Cerebellar nuclear complex (tissue), 1 donor: Measurements from ENCODE around the gene PHPT1.
A peak's percentile ranks its signal among the peaks of the same experiment; 100 is the strongest.
"Not testable (repeated sequence)": the region's sequence is repeated elsewhere in the genome, so short reads cannot be mapped to it uniquely, and the experiment has no call there.

Source experiments
- DNase-seq, 2 experiments: peaks; one replicate each; lab custom pipeline; 2025; lab: John Stamatoyannopoulos, UW

Gene PHPT1

GRCh38 chr9:136849038-136849959, at the start of gene PHPT1:
Gene PHPT1 (plus strand): TSS chr9:136849409. CDS start chr9:136849431, 22 bp downstream.
- peak; percentile 87 to 95 for DNase-seq

GRCh38 chr9:136799854-136800657, 49.2 kb upstream of the PHPT1 start:
- DNase-seq, result peak in 1 of 2 experiments; percentile 54

GRCh38 chr9:136802321-136802720, 46.9 kb upstream of the PHPT1 start:
- DNase-seq, result no peak

GRCh38 chr9:136803009-136803550, 46.1 kb upstream of the PHPT1 start:
- not testable (repeated sequence) for DNase-seq

GRCh38 chr9:136803551-136804508, 45.4 kb upstream of the PHPT1 start:
- no peak for DNase-seq

- no peak for DNase-seq
Measured at GRCh38 chr9:136804509-136805206, 44.6 kb upstream of the PHPT1 start.

- DNase-seq, result no peak
Measured at GRCh38 chr9:136805207-136805740, 43.9 kb upstream of the PHPT1 start.

GRCh38 chr9:136806067-136806466, 43.1 kb upstream of the PHPT1 start:
- no peak for DNase-seq

GRCh38 chr9:136806631-136807201, 42.5 kb upstream of the PHPT1 start:
- DNase-seq, result no peak

GRCh38 chr9:136807281-136808074, 41.7 kb upstream of the PHPT1 start, which contains the start of gene RABL6:
Gene RABL6 (plus strand): TSS chr9:136807948. CDS start chr9:136808197, 249 bp downstream.
- no peak for DNase-seq

- no peak for DNase-seq
Measured at GRCh38 chr9:136808075-136808805, 41.0 kb upstream of the PHPT1 start.

- no peak for DNase-seq
Measured at GRCh38 chr9:136808806-136809158, 40.4 kb upstream of the PHPT1 start.

GRCh38 chr9:136814725-136815421, 34.3 kb upstream of the PHPT1 start:
- no peak for DNase-seq

- no peak for DNase-seq
Measured at GRCh38 chr9:136815422-136815782, 33.8 kb upstream of the PHPT1 start.

GRCh38 chr9:136820971-136821825, 28.0 kb upstream of the PHPT1 start:
- DNase-seq, result no peak

- DNase-seq, result no peak
Measured at GRCh38 chr9:136821826-136822544, 27.2 kb upstream of the PHPT1 start.
